Stimulated activated CD4-positive, alpha-beta T cell treated with anti-CD3 and anti-CD28 coated beads, Interleukin-1b, Interleukin-23, amount 100 ng/mL, for 24 hours (primary cell): ENCODE results near the gene ANTXR1.

Experiments used
- DNase-seq, 4 experiments: peaks; one replicate each; pipeline ENCODE4 v3.0.0-alpha.2; 2020; ENCODE audit warnings: low read depth in 4 of 4, low spot score in 1 of 4

ANTXR1 gene

DNA sequence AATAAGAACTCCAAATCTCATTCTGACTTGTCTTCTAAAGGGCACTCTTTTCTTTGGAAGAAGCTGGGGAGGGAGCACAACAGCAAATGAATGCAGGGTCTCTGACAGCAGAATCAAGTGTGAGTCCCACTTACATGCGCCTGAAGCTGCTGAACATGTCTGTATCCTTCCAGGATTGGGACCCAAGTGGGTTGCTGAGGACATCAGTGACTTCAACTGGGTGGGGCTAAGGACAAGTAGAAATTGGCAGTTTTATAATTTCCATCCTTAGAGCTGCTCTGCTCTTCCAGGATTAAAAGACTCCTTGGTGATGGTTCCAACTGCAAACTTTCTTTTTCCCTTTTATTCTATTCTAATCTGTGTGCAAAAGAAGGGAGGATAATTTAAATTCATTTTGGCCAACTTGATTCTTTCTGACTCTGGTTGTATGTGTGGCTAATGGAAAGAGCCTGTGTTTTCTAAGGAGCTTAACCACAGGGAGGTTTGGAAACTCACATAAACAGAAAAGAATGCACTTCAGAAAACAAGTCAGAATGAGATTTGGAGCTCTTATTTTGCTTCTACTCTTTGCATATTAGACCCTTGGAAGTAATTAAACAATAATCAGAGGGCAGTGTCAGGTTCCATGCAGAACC lies 20.6 kb downstream of the ANTXR1 start:
- DNase-seq = no peak

DNA sequence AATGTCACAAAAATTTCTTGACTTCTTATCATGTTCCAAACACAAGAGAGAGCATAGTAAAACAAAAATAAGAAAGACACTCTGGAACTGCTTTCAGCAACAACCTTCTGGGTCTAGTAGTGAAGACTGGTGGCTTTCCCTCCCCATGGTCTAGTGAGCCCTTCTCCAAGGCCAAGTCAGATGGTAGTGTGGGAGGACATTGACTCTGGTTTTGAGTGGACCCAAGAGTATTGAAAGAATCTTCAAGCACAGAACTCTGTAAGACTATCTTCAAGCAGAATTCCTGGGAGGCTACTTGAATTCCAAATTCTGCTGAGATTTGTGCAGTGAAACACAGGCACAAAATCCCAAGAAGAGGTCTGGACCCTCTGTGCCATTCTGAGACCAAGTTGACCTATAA lies 21.1 kb downstream of the ANTXR1 start:
- DNase-seq = no peak

DNA sequence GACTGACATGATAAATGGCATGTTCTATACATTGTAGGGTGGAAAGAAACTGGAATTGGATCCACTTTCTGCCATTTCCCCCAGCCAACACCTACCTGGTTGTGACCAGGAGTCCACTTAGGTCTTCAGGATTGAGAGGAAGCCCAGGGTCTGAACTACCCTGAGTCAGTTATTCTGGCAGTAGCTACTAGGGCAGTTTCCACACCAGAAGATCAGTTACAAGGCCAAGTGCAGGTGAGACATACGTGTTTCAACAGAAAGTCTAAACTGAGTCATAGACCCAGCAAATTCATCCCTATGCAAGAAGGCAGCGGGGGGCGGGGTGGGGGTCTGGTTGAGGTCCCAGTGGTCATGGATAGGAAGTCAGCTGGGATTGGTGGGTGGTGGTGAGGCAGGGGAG lies 21.9 kb downstream of the ANTXR1 start:
- no peak for DNase-seq

DNA sequence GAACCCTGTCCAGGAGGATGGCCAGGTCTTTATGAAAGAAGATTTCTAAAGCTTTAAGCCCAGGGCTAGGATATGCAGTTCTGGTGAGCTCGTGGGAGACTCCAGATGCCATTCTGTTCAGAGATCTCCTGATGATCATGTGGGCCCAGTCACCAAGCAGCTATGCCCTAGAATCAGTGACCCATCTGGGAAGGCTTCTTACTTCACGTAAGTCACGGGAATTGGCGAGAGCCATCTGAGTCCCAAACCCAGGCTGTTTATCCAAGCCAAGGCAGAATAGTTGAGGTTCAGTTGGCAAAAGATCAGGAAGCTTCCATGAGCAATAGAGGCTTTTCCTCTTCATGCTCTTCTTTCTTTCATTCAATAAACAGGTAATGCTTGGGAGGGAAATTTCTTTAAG lies 23.9 kb downstream of the ANTXR1 start:
- no peak for DNase-seq

DNA sequence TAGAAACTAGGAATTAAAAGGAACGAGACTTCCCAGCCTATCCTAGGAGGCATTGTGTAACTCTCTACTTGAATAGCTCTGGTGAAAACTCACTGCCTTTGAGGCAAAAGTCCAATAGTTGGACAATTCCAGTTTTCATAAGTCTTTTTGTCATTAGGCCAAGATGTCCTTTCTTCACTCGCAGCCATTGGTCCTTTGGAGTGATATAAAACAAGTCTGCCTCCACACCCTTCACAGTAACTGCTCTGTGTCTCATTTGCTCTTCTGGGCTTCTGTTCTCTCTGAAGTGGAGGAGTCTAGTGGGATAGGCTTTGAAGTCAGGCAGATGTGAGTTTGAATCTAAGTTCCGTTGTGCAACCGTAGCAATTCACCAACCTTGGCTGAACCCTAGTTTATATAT lies 28.2 kb downstream of the ANTXR1 start:
- DNase-seq = no peak

DNA sequence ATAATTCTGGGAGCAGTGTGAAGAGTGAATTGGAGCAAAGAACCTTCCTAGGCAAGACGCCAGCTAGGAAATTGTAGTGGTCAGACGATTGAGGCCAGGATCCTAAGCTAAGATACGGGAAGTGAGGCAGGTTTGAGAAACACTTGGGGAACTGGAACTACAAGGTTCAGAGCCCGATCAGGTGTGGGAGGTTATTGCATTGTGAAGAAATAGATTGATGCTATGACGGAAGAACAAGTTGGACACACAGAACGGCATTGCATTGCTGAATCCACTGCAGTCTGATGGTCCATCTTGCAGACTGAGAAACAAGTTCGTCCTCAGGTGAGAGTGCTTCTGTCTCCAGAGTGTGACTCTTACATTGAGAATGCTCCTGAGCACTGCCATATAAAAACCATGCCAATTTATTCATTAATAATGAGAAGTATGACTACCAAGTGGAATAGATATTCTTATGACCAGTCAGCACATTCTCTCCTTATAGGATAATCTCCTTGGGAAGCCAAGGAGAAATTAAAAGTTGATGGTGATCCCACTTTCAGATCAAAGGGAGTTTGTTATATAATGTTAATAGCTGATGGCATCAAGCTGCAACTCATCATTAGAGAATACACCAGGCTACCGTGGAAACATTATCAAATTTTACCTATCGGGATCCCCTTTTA lies 30.9 kb downstream of the ANTXR1 start:
- DNase-seq = no peak

DNA sequence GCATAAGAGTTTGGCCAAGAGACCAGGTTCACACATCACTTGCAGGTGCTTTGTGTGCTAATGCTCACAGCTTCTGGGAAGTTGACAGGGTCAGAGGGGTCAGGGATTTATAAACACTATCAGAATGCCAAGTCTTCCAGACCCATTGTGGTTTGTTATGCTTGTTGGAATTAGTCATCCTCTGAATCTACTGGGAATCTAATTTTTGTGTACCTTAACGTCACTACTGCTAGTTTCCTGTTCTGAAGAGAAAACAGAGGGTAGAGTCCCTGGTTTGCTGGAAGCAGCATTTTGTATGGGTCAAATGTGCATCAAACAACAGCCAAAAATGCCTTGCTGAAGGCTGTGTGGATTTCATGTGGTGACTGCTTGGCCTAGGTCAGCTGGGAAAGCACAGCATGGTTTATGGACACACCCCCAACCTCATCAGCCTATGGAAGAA lies 33.3 kb downstream of the ANTXR1 start:
- DNase-seq = no peak

DNA sequence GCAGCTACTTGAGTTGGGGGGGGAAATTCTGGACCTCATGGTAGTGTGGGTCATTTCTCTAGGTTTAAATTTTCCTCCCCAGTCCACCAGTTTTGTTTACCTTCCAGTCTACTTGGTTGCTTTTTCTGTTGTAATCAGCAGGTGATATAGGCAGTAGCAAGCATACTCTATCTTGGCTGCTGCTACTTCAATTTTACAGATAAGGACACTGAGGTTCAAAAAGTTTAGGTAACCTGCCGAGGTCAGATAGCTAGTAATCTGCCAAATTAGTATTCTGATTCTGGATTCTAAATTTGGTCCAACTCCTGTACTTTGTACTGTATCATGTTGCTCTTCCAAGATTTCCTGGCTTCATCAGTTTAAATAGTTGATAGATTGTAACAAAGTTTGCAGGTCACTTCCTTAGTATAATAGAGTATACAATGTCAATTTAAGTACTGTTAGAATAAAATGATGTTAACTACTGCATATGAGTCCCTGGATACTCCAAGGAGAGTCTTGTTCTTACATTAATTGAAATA lies 34.7 kb downstream of the ANTXR1 start:
- DNase-seq = no peak

DNA sequence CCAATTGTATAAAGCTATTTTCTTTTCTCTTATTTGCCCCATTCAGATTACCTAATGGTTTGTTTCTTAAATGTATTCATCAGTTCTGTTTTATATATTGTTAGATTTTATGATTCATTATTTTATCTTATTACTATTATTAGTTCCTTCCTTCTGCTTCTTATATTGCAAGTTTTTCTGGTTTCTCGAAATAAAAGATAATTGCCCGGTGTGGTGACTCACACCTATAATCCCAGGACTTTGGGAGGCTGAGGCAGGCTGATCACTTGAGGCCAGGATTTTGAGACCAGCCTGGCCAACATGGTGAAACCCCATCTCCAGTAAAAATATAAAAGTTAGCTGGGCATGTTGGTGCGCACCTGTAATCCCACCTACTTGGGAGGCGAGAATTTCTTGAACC lies 37.8 kb downstream of the ANTXR1 start:
- DNase-seq = no peak

DNA sequence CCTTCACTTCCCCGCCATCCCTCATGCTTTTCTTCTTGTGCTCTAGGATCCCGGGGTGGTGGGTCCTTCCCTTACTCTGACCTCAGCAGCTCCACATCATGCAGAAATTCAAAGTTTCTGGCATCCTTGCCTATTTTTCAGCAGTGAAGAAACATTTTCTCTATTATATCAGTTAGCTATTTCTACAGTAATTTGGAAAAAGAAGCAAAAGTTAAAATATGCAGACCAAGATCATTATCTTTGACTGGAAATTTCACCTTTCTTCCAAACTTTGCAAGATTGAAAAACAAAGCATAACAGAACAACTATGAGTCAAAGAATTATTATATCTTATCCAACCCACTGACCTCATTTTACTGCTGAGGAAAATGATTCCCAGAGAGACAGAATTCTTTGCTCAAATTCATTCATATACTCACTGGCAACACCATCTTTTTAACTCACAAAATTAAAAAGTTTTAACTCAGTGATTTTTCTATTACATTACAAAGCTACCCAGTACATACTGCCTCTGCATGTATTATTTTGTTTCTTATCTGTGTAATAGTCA lies 40.5 kb downstream of the ANTXR1 start:
- no peak for DNase-seq

DNA sequence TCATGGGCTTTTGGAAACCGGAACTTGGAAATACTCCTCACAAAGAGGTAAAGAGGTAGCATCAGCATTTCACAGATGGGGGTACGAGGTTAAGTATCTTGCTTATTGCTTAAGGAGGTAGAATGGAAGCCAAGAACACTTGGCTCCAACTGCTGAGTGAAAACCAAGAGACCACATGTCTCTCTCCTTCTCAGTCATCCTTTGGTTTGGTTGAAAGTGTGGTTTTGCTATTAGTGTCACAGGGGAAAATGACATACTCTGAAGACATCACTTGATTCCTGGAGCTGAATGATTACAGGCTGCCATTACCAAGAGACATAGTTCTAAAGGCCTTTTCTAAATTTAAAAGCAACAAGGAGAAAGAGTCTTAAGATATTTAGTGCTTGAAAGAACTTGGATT lies 41.5 kb downstream of the ANTXR1 start:
- DNase-seq = no peak

DNA sequence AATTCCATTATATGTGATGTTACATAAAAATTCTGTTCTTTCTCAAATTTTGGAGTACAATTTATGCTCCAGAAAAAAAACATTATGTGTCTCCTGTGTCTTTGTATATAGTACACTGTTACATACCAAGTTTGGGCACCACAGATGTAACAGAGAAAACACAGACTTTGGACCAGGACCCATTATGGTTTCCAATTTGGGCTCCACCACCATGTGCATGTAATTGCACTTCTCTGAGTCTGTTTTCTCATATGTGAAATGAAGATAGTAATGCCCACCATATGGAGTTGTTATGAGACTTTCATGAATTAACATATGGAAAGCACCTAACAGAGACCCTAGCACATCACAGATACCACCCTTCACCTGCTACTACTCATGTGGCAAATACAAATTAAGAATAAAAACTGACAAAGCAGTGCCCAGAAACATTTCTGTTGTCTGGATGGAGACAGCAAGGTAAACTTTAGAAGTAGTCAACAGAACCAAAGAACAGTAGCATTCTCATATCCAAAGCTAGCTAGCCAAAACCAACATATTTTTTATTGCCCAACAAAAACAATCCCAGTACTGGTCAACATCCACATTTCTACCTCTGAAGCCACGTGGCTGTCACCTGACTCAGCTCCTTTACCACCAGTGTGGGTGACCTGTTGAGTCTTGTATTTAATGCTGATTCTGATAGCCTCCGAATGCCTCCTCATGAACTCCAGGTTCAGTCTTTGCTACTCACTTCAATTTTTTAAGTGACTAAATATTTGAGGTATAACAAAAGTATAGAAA lies 42.9 kb downstream of the ANTXR1 start:
- no peak for DNase-seq

DNA sequence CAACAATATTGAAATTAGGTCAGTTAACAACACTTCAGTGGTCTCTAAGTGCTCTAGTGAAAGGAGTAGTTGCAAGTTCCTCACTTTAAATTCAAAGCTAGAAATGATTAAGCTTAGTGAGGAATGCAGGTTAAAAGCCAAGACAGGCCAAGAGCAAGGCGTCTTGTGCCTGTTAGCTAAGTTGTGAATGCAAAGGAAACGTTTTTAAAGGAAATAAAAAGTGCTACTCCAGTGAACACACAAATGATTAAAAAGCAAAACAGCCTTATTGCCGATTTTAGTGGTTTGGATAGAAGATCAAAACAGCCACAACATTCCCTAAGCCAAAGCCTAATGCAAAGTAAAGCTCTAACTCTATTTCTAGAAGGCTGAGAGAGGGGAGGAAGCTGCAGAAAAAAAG lies 44.7 kb downstream of the ANTXR1 start:
- DNase-seq = no peak

DNA sequence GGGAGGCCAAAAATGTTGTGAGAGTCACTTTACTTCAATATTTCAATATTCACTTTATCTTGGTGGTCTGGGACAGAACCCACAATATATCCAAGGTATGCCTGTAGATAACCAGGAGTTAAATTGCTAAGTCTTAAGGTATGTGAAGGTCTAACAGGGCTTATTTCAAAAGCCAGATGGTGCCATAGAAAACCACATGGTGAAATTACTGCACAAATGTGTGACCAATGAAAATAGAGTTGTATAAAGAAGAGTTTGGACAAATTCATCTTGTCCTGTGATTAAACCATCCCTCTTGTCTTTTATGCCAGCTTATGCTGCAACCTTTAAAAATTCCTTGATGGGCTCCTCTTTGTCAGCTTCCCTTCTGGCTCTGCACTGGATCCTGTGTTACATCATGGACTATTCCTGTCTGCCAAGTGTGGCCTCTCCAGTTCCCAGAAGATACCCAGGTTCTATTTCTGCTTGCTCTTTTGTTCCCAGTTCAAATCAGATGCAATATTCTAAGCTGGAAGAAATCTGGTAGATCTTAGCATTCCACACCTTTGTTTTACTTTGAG lies 46.8 kb downstream of the ANTXR1 start:
- no peak for DNase-seq

DNA sequence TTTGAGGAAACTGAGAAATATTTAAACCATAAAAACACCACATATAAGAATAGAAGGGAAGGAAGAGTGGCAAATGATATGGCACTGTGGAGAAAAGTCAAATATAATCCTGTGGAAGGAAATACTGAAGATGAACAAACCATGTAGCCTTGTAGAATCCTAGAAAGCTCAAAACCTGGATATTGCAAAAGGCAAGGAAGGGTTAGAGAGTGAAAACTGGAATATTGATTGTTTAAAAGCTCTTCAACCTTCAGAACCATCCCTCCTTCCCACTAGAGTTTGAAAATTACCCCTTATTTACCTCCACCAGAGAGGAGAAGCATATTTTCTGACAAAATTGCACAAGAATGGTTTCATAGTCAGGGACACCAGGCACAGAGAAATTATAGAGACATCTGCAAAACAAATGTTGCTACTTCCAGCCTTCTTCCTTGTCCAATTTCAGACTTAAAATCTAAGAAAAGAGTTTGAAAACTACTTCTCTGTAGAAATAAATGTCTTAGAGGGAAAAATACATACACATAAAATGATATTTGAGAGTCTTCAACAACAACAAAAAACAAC lies 48.0 kb downstream of the ANTXR1 start:
- DNase-seq = no peak

DNA sequence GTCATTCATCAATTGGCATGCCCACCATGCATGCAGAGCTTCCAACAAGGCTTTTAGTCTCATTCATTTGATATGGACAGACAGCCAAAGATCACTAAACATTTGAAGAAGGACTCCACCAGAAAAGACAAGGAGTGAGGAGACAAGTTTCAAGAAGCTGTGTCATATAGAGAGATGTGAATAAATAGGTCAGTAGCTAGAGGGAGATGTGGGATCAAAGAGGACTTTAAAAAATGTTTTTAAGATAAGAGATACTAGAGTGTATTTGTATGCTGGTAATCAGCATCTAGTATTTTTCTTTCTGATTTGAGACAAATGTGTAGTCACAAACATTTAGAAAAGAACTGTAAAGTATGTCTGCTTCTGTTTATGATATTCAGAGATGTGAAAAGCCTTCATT lies 48.5 kb downstream of the ANTXR1 start:
- DNase-seq = no peak

DNA sequence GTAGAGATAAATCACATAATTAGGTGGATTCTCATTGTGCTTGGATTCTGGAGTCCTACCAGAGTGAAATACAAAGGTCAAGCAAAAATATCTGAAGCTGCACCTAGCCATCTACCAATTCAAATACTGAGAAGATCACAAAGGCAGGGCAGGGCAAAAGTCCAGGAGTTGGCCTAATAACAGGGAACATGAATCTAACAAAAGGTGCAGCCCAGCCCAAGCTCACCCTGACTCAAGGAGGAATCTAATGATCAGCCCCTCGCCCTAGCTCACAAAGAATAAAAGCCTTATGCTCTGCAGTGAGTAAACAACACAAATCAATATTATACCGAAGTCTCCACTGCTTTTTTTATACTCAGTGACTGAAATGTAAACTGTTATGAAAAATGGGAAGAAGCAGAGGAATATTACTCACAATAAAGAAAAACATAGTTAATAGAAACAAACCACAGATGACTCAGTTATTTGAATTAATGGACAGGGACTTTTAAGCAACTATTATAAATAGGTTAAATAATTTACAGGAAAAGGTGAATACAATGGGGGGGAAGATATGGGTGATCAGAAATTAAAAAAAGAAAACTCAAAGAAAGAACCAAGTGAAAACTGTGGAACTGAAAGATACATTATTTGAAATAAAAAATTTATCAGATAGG lies 49.5 kb downstream of the ANTXR1 start:
- no peak for DNase-seq

DNA sequence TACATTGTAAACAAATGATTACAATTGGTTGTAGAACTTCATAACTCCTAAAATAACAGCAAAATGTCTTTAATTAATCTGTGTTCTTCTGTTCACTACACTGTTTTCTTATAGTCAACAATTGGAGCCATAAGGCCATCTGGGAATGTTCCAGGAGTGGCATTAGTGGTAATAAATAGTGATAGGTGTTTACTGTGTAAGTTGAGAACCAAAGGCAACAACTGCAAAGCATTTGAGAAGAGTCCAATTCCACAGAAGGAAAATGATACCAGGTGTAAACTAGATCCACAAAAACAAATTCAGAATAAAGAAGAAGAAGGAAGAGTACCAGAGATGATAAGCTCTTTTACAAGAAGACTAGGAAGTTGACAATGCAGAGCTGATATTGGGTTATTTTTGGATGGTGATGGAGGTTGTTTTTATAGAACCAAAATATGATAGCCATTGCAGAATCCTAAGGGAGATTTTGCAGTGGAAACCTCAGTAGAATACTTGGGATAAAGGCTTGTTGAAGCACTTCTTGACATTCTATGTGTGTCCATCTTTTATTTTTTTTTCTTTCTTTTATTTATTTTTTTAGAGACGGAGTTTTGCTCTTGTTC lies 52.9 kb downstream of the ANTXR1 start:
- no peak for DNase-seq

DNA sequence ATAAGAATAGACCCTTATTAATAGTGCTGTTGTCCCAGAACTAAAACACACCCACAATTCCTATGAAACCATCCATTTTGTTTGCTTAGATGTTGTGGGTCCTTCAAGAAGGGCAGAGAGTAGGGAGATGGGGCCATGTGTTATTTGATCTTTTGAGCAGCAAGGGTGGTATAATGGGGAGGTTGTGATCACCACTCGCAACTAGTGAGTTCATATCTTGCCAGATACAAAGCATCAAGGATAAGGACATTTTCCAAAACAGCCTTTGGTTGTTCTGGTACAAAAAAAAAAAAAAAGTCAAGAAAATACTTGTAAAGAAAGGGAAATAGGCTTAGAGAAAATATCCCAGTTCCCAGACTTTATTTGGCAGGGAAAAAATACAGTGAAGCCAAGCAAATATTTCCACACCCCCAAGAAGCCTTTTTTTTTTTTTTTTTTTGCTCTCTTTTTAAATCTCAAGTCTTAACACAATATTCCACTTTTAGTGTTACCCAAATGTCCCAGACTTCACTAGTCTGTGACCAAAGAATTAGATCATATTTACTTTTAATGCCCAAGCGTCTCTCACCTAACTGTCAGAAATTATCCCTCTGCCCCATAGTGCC lies 54.1 kb downstream of the ANTXR1 start:
- no peak for DNase-seq

DNA sequence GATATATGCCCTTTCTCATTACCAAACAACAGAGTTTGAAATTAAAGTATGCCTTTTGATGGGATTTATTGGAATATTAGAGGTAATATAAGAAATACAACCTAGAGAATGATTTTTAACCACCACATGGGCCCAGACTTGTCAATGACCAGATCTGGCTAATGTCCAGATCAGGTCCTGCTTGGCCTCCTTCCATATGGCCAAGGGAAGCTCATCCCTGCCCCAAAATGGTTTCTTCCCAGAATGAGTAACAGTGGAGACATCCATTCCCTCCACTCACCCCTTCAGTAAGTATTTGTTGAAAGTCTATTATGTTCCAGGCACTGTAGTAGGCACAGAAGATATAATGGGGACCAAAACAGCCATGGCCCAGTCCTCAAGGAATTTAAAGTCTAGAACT lies 54.9 kb downstream of the ANTXR1 start:
- DNase-seq = no peak
